Choroid plexus epithelial cell (primary cell): ENCODE measurements around the gene MAEA.
A peak's percentile ranks its signal among the peaks of the same experiment; 100 is the strongest.

ENCODE experiments used
- DNase-seq: peaks from one replicate; pipeline ENCODE4 v3.0.0-alpha.2; 2010; ENCODE audit warnings: low read depth
- H3K4me3 ChIP-seq: 2 replicates; pipeline ENCODE4 v1.5.1; 2011; ENCODE audit warnings: low read depth, mild to moderate bottlenecking, control low read depth, low read length, moderate library complexity
- TF ChIP-seq, protein P1 (sequence below): conservative IDR thresholded peaks from 2 replicates; pipeline ENCODE4 v1.5.1; 2011; ENCODE audit warnings: low read depth, mild to moderate bottlenecking, control low read depth, inconsistent platforms, low read length, moderate library complexity

MAEA gene

DNA sequence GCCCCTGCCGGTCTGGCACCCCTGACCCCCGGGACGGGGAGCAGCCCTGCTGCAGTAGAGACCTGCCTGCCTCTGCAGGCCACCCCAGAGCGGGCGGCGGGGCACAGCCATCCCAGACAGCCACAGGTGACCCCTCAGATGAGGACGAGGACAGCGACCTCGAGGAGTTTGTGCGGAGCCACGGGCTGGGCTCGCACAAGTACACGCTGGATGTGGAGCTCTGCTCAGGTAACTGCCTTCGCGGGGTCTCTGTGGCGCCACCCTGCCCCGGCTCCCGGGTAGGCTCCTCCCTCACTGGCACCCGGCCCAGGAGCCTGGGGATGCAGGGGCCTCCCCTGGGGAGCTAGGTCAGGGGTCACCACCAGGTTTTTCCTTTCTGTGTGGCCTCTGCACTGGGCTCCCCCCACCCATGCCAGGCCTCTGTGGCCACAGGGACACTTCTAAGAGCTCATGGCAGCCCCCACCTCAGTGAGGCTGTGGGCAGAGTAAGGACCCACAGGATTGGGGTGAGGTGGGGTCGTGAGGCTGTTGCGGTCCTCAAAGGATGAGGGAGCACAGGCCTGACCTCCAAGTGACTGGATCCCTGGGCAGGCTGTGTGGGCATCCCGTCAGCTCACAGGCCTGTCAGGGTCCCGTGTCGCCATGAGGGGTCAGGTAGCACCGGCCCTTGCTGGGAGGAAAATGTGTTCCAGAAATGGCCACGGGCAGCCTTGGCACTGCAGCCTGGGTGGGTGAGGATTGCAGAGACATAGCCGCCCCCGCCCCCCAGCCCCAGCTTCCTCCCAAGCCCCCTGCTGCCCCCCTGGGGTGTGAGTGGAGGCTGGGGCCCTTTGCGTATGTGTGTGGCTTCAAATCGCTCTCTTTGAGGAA is 63.7 kb downstream of the MAEA start:
- DNase-seq: no peak
- no peak overlapping the region for H3K4me3 ChIP-seq
- TF ChIP-seq, protein P1, sequence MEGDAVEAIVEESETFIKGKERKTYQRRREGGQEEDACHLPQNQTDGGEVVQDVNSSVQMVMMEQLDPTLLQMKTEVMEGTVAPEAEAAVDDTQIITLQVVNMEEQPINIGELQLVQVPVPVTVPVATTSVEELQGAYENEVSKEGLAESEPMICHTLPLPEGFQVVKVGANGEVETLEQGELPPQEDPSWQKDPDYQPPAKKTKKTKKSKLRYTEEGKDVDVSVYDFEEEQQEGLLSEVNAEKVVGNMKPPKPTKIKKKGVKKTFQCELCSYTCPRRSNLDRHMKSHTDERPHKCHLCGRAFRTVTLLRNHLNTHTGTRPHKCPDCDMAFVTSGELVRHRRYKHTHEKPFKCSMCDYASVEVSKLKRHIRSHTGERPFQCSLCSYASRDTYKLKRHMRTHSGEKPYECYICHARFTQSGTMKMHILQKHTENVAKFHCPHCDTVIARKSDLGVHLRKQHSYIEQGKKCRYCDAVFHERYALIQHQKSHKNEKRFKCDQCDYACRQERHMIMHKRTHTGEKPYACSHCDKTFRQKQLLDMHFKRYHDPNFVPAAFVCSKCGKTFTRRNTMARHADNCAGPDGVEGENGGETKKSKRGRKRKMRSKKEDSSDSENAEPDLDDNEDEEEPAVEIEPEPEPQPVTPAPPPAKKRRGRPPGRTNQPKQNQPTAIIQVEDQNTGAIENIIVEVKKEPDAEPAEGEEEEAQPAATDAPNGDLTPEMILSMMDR: no peak

DNA sequence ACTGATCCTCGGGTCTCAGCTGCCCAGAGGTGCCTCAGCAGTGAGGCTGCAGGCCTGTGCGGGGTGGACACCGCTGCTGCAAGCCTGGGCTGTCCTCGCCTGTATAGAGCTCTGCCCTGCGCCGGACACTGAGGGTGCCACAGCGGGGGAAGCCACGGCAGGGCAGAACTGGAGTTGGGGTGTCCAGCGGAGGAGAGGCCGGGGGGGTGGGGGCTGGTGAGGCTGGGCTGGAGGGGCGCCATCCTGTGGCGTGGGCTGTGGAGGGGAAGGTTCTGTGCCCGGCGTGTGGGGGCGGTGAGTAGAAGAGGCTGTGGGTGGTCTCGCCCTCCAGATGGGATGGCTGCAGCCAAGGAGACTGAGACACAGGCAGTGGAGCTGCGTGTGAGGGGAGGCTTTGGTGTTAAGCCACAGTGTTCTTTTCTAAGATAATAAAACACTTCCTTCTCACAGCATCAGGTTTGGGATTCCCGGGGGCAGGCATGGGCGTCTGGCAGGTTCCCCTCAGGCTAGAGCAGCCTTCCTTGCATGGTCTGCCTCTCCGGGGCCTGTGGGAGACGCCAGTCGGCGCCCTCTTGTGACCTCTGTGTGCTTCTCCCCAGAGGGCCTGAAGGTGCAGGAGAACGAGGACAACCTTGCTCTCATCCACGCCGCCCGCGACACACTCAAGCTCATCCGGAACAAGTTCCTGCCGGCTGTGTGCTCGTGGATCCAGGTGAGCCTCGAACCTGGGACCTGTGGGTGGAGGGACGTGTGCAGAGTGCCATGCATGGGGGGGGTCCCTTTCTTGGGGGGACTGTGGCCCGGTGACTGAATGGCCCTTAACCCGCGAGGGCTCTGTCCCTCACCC is 64.7 kb downstream of the MAEA start:
- no peak overlapping the region for H3K4me3 ChIP-seq
- TF ChIP-seq, protein P1: no peak
- no peak for DNase-seq

DNA sequence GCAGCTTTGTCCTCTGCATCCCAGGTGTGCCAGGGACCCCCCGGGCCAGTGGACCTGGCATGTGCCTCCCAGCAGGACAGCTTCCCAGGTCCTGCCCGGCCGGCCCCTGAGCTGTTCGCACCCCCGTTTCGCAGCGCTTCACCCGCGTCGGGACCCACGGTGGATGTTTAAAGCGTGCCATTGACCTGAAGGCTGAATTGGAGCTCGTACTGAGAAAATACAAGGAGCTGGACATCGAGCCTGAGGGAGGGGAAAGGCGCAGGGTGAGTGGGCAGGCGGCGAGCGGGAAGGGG is 65.2 kb downstream of the MAEA start:
- no peak overlapping the region for H3K4me3 ChIP-seq
- no peak for DNase-seq
- TF ChIP-seq, protein P1: no peak

DNA sequence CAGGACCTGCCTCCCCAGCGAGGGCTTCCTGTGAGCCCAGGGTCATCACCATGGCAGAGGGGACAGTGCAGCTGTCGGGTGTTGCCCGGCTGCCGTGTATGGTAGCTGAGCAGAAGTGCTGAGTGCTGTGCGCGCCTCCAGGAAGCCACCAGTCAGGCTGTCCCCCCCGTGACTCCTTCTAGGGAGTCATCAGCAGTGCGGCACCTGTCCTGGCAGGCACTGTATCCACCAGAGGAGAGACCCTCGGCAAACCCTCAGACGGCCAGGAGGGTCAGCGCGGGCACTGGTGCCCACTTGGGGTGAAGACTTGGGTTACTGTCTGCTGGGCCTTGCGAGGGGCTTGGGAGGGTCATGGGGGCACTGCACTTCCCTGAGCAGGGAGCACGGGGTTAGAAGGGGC is 65.7 kb downstream of the MAEA start:
- DNase-seq: no peak
- TF ChIP-seq, protein P1: no peak
- H3K4me3 ChIP-seq: no peak overlapping the region

DNA sequence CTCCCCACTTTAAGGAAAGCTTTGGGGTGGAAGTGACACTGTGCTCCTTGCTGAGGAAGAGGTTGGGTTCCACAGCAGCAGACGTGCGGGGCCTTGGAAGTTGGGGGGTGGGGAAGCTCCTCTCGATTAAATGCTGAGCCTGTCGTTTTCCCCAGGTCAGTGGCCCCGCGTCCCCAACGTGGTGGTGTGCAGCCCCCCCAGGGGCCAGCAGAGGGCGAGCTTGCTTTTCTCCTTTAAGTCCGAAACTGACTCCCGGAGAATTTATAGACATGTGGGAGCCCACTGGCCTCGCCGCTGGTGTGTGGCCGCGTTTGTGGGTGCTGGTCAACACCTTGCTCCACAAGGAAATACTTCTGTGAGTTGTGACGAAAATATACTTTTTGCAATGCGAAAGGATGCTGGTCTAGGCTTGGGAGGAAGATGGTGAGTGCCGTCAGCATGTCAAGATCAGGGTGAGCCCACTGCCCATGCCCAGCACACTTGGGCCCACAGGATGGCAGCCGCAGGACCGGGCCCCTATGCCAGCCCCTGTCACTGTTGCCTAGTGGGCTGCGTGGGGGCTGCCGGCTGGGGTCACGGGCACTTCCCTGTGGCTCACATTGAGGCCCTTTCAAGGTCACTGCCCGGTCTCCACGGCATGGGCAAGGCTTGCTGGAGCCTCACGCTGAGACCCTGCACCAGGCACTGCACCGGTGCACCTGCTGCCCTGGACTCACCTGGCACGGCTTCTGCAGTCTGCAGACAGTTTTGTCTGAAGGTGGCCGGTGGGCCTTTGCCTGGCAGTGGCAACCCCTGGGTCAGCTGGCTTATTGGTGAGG is 66.7 kb downstream of the MAEA start:
- TF ChIP-seq, protein P1: peak; percentile 90
- H3K4me3 ChIP-seq: no peak overlapping the region
- DNase-seq: peak; percentile 67

DNA sequence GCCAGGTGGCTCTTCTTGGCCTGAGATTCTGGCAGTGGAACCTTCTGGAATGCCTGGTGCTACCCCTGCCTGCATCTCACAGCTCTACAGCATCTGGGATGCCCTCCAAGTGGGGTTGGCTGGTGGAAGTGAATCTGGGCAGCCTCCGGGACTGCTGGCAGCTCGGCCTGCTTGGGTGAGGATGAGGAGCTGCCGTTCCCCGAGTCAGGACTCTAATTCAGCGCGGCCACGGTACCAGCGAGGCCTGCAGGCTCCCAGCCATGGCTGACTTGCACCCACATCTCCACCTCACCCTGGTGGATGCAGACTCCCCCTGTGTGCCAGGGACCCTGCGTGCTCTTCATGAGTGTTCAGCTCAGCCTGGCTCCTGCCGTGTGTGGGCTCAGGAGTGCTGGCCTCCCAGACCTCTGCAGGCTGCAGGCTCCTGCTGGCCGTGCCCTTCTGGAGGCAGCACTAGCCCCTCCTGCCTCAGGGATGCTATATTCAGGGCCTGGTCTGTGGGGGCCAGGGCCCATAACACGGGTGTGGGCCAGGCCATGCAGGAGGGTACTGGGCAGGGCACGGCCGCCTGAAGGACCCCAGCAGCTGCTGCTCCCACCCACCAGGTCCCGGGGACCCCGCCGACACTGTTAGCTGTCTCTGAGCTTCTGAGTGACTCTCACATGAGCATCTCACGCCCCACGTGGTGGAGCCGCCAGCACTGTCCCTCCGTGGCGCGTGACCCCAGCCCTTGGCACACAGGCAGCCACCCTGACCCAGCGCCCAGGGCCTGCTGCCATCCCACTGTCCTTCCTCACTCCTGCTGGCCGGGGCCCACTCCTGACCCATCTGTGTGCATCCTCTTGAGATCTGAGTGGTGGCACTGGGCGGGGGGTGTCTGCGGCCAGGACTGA is 67.9 kb downstream of the MAEA start:
- H3K4me3 ChIP-seq: no peak overlapping the region
- TF ChIP-seq, protein P1: no peak
- DNase-seq: no peak
